GM13977 (cell line): ENCODE data around the gene MBNL1.

Experiments
- DNase-seq: peaks from one replicate; pipeline ENCODE4 v3.0.0; 2012; ENCODE audit warnings: low spot score
- in situ Hi-C: fragments of 300-500 bp; cut with MboI; formaldehyde crosslinking; loops from one replicate; pipeline ENCODE4 v1.12.0; 2022; ENCODE audit warnings: low sequenced_read_pairs, low pct_unique_long_range_greater_than_20kb, mixed read lengths, inconsistent platforms; ENCODE audit not compliant: unreplicated experiment
- TF ChIP-seq, protein P1 (sequence below): IDR thresholded peaks from 2 replicates; pipeline ENCODE4 v1.5.1; 2012; ENCODE audit warnings: mild to moderate bottlenecking, control low read depth; ENCODE audit not compliant: insufficient read depth; ENCODE audit errors: extremely low read depth, missing control alignments

MBNL1 gene

DNA sequence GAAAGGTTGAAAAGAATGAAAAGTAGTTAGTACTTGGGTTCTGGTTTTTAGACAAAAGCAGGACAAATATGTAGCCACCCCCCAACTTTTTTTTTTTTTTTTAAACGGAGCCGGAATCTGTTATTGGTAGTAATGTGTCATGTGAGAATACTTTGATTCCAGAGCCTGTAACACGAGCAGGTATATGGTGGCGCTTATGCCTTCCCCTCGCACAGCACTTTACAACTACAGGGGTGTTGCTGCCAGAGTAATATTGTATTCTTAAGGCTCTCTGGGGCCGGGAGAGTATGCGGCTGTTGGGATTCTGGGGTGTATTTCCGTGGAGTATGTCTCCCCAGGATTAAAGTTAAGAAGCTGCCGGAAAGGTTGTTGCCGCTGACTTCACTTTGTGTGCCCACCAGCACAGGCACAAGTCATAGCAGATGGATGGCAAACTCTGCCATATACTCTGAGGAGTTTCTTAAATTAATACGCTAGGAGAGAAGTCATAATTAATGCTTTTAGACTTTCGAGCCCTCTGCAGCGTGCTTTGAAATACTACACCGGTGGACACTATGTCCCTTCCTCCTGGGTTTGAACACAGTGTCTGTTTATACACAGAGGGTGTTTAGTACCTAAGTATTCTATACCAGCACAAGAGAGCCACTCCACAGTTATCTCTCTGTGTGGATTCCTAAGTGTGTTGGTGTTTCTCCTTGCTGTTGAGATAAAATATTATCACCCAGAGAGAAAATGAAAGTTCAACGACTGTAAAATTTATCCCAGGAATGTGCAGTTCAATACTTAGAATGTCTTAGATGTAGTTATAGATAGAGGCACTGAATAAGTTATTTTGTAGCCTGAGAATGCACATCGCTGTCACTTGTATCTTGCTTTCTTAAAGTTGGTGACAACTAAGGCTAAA, 1.4 kb downstream of the MBNL1 start:
- no peak for DNase-seq
- in situ Hi-C loops, result no loop called here
- TF ChIP-seq, protein P1, sequence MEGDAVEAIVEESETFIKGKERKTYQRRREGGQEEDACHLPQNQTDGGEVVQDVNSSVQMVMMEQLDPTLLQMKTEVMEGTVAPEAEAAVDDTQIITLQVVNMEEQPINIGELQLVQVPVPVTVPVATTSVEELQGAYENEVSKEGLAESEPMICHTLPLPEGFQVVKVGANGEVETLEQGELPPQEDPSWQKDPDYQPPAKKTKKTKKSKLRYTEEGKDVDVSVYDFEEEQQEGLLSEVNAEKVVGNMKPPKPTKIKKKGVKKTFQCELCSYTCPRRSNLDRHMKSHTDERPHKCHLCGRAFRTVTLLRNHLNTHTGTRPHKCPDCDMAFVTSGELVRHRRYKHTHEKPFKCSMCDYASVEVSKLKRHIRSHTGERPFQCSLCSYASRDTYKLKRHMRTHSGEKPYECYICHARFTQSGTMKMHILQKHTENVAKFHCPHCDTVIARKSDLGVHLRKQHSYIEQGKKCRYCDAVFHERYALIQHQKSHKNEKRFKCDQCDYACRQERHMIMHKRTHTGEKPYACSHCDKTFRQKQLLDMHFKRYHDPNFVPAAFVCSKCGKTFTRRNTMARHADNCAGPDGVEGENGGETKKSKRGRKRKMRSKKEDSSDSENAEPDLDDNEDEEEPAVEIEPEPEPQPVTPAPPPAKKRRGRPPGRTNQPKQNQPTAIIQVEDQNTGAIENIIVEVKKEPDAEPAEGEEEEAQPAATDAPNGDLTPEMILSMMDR, result no peak

DNA sequence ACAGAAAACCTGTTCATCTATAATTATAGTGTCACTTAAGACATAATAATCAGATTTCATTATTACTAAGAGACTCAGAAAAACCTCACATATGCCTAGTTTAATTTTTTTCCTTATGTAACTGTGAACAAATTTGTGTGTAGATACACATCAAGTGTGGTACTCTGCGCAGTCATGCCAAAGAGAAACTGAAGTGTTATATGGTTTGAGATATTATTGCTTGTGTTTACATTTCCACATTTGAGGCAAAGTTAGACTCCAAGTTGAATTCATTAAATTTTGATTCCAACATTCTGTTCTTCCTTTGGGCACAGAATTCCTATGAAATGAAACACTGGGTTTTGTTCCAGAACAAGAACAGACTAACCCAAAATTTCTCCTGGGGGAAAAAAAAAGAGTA, 2.2 kb downstream of the MBNL1 start:
- DNase-seq, result no peak
- in situ Hi-C loops, result no loop called here
- TF ChIP-seq, protein P1, result no peak

DNA sequence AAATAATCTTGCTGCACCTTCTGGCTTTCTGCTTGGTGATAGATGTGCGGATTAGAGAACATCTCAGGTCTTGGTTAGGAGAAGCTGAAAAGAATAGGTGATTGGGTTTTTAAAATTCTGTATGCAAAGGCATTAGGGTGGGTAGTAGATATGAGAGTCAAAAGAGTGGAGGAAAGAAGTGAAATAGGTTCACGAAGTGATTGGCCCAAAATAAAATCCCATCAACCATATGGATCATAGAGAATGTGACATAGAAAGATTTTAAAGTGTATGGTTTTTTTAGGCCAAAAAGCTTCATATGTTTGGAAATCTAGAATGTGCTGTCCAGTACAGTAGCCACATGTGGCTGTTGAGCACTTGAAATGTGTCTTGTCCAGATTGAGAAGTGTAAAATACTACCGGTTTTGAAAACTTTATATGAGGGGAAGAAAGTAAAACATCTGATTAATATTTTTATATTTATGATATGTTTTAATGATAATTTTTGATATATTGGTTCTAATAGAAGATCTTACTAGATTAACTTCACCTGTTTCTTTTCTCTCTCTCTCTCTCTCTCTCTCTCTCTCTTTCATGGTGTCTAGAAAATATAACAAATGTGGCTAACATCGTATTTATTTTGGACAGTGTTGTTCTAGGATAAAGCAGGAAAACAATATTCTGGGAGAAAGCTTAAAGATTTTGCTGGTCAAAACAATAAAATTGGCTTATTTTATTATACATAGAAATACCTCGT, 2.9 kb downstream of the MBNL1 start:
- TF ChIP-seq, protein P1, result no peak
- in situ Hi-C loops, result no loop called here
- DNase-seq, result no peak

DNA sequence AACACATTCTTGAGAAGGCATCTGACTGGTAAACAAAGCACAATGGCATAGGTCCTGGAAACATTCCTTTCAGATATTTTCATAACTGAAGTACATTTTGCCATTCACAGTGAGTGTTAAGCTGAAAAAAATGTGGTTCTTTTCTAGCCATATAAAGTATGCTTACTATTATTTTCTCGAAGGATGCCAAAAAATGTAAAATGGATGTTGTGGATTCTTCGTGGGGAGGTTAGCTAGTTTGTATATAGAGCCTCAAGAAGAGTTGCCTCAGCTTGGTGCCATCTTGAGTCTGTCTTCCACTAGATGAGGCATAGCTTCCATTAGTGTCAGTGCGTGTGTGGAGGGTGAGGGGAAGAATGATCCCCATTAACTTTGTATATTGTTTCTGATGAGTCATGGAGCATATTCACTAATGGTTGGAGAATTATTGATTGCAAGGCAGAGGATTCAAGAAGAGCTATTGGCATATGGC, 4.1 kb downstream of the MBNL1 start:
- DNase-seq, result no peak
- in situ Hi-C loops, result no loop called here
- TF ChIP-seq, protein P1, result no peak

DNA sequence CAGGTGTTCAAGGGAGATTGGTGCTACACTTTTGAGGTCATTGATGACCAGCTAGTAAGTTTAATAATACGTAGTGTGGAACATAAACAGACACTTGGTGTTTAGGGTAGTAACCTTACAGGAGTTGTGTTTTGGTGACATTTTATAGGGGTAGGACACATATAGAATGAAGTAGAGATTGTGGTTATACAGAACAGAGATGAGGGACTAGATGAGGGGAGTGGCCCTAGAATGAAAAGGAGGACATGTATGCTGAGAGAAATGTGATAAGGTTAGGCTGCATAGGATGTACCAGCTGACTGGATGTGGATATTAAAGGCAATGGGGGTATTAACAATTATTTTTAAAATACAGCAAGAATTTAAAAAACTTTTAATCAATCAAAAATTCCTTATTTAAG, 8.0 kb downstream of the MBNL1 start:
- TF ChIP-seq, protein P1, result no peak
- no peak for DNase-seq
- in situ Hi-C loops, result no loop called here

DNA sequence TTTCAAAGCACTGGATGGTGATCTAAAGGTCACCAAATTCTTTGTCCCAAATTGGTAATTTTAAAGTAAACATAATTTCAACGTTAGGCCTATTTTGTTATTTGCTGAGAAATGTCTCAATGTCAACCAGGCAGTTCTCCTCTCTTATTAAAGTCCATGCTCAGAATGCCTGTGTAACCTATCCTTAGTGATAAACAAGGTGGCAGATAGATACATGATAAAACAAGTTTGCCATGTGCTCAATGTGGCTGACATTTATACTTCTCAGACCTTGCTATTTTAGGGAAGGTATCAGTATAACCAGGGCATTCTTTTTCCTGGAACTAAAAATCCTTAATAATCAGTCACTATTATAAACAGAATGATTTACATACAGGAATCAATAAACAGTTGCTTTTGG, 8.5 kb downstream of the MBNL1 start:
- no peak for DNase-seq
- TF ChIP-seq, protein P1, result no peak
- in situ Hi-C loops, result no loop called here
